Measurements from ENCODE around the gene PRDM16.

Gene PRDM16

GRCh38 chr1:3390291-3390690, 321.3 kb downstream of the PRDM16 start:
- no peak for DNase-seq

GRCh38 chr1:3391711-3392110, 322.7 kb downstream of the PRDM16 start:
- DNase-seq = no peak

- DNase-seq = no peak
Observed at GRCh38 chr1:3393024-3393986, 324.3 kb downstream of the PRDM16 start.

- DNase-seq = no peak
Observed at GRCh38 chr1:3393987-3394920, 325.3 kb downstream of the PRDM16 start.

- no peak for DNase-seq
Observed at GRCh38 chr1:3396411-3396810, 327.4 kb downstream of the PRDM16 start.

- no peak for DNase-seq
Observed at GRCh38 chr1:3397311-3397710, 328.3 kb downstream of the PRDM16 start.

- DNase-seq = no peak
Observed at GRCh38 chr1:3398396-3399140, 329.6 kb downstream of the PRDM16 start.

- DNase-seq = no peak
Observed at GRCh38 chr1:3399732-3400131, 330.7 kb downstream of the PRDM16 start.

- DNase-seq = no peak
Observed at GRCh38 chr1:3401585-3402257, 332.7 kb downstream of the PRDM16 start.

GRCh38 chr1:3402258-3403010, 333.4 kb downstream of the PRDM16 start:
- no peak for DNase-seq

- DNase-seq = no peak
Observed at GRCh38 chr1:3403011-3403345, 334.0 kb downstream of the PRDM16 start.

GRCh38 chr1:3403388-3404231, 334.6 kb downstream of the PRDM16 start:
- DNase-seq = no peak

- no peak for DNase-seq
Observed at GRCh38 chr1:3404301-3404700, 335.3 kb downstream of the PRDM16 start.

GRCh38 chr1:3404801-3405200, 335.8 kb downstream of the PRDM16 start:
- DNase-seq = no peak

GRCh38 chr1:3405491-3405890, 336.5 kb downstream of the PRDM16 start:
- no peak for DNase-seq

- no peak for DNase-seq
Observed at GRCh38 chr1:3405974-3406867, 337.2 kb downstream of the PRDM16 start.

GRCh38 chr1:3407021-3407420, 338.0 kb downstream of the PRDM16 start:
- no peak for DNase-seq

- no peak for DNase-seq
Observed at GRCh38 chr1:3408751-3409266, 339.8 kb downstream of the PRDM16 start.

All from CD4-positive, alpha-beta T cell treated with Interleukin-12 subunit alpha and Interleukin-12 subunit beta, for 1 hour (primary cell).